ENCODE results near the gene GPR161. TPM values are rescaled to one million over a fixed set of nuclear protein-coding genes. Genes with fewer than 3 reads are reported as not detected.
A peak's percentile ranks its signal among the peaks of the same experiment; 100 is the strongest.

Gene GPR161
- total RNA-seq, 1 experiment from 2014 or later, result 17.9 TPM

GRCh38 chr1:168146626-168147025 lies 9.9 kb upstream of the GPR161 start:
- DNase-seq (ENCODE audit: low read depth), result no peak

- no peak for DNase-seq (ENCODE audit: low read depth)
Observed at GRCh38 chr1:168146160-168146539, 9.4 kb upstream of the GPR161 start.

- peak; percentile 70 for DNase-seq (ENCODE audit: low read depth)
Observed at GRCh38 chr1:168145184-168146159, 8.7 kb upstream of the GPR161 start.

GRCh38 chr1:168141871-168142385 lies 5.2 kb upstream of the GPR161 start:
- DNase-seq (ENCODE audit: low read depth), result no peak

- DNase-seq (ENCODE audit: low read depth), result no peak
Observed at GRCh38 chr1:168139070-168139469, 2.3 kb upstream of the GPR161 start.

- no peak for DNase-seq (ENCODE audit: low read depth)
Observed at GRCh38 chr1:168138134-168138533, 1.4 kb upstream of the GPR161 start.

GRCh38 chr1:168137515-168137821 lies 738 bp upstream of the GPR161 start:
- no peak for DNase-seq (ENCODE audit: low read depth)

- DNase-seq (ENCODE audit: low read depth), result peak; percentile 28
Observed at GRCh38 chr1:168135921-168136708, 615 bp downstream of the GPR161 start.

- no peak for DNase-seq (ENCODE audit: low read depth)
Observed at GRCh38 chr1:168135116-168135920, 1.4 kb downstream of the GPR161 start.

GRCh38 chr1:168134642-168135041 lies 2.1 kb downstream of the GPR161 start:
- DNase-seq (ENCODE audit: low read depth), result no peak

- DNase-seq (ENCODE audit: low read depth), result no peak
Observed at GRCh38 chr1:168134132-168134531, 2.6 kb downstream of the GPR161 start.

- no peak for DNase-seq (ENCODE audit: low read depth)
Observed at GRCh38 chr1:168129933-168130332, 6.8 kb downstream of the GPR161 start.

- DNase-seq (ENCODE audit: low read depth), result no peak
Observed at GRCh38 chr1:168127503-168127902, 9.2 kb downstream of the GPR161 start.

GRCh38 chr1:168125051-168125450 lies 11.7 kb downstream of the GPR161 start:
- DNase-seq (ENCODE audit: low read depth), result no peak

- peak; percentile 73 for DNase-seq (ENCODE audit: low read depth)
Observed at GRCh38 chr1:168121401-168122011, 15.2 kb downstream of the GPR161 start.

GRCh38 chr1:168119750-168120149 lies 17.0 kb downstream of the GPR161 start:
- no peak for DNase-seq (ENCODE audit: low read depth)

GRCh38 chr1:168116327-168116799 lies 20.4 kb downstream of the GPR161 start:
- no peak for DNase-seq (ENCODE audit: low read depth)

GRCh38 chr1:168114845-168115244 lies 21.9 kb downstream of the GPR161 start:
- no peak for DNase-seq (ENCODE audit: low read depth)

- peak; percentile 58 for DNase-seq (ENCODE audit: low read depth)
Observed at GRCh38 chr1:168112673-168113305, 23.9 kb downstream of the GPR161 start.

GRCh38 chr1:168110896-168111545 lies 25.7 kb downstream of the GPR161 start:
- no peak for DNase-seq (ENCODE audit: low read depth)
